ENCODE results near the gene ADCY2.

The ADCY2 gene

GRCh38 chr5:7874639-7875038 is 478.7 kb downstream of the ADCY2 start (continued):
- no peak for TF ChIP-seq ZNF362 (tag by site-specific recombination; IDR thresholded peaks at IDR 0.05)
- TF ChIP-seq GLI2 (tag by site-specific recombination; IDR thresholded peaks at IDR 0.05; ENCODE audit: borderline replicate concordance, low read depth): no peak
- no peak for TF ChIP-seq ZNF501 (tag by site-specific recombination; IDR thresholded peaks at IDR 0.05)
- no peak for TF ChIP-seq BCL11B (tag by site-specific recombination; IDR thresholded peaks at IDR 0.05; ENCODE audit: low read depth)
- no peak for TF ChIP-seq ZNF792 (tag by site-specific recombination; IDR thresholded peaks at IDR 0.05)
- no peak for TF ChIP-seq ZNF529 (tag by site-specific recombination; IDR thresholded peaks at IDR 0.05; ENCODE audit: insufficient replicate concordance)

- H3K27ac ChIP-seq (ENCODE audit: extremely low read depth, low read depth, low read length): no peak overlapping the region
- TF ChIP-seq ZNF561 (tag by site-specific recombination; IDR thresholded peaks at IDR 0.05; ENCODE audit: borderline replicate concordance) (no peak), ZFP37 (tag by site-specific recombination; IDR thresholded peaks at IDR 0.05) (peak; percentile 99), PRDM1 (tag by site-specific recombination; IDR thresholded peaks at IDR 0.05) (no peak), GLI2 (tag by site-specific recombination; IDR thresholded peaks at IDR 0.05; ENCODE audit: borderline replicate concordance, low read depth) (no peak)
- peaks cover 39 to 92% of the 10 kb centered on the region in 2 experiments for H3K36me3 ChIP-seq (ENCODE audit: control insufficient read depth in 2 of 2, insufficient read depth in 1 of 2, low read length in 2 of 2)
- H3K4me3 ChIP-seq (ENCODE audit: low read depth, low read length): no peak overlapping the region
- ChIA-PET CTCF (interaction anchor here (0.6 to 5.6 kb wide), 2 partner anchors 11 to 1033 kb away, joined by 3 to 32 read pairs; no protein-coding TSS in a partner anchor), POLR2A (no interaction called here)
- H3K9me3 ChIP-seq (ENCODE audit: control insufficient read depth, insufficient read depth, low read depth, low read length): no peaks in the 10 kb centered on the region
- H3K4me1 ChIP-seq (ENCODE audit: control insufficient read depth, insufficient read depth, low read length): peaks cover 14% of the 10 kb centered on the region
Measured at GRCh38 chr5:7875151-7875550, 479.2 kb downstream of the ADCY2 start.

GRCh38 chr5:7876867-7877266 is 480.9 kb downstream of the ADCY2 start:
- Histone ChIP-seq H3K9me3 (ENCODE audit: control insufficient read depth, insufficient read depth, low read depth, low read length) (no peaks in the 10 kb centered on the region), H3K4me1 (ENCODE audit: control insufficient read depth, insufficient read depth, low read length) (no peaks in the 10 kb centered on the region), H3K4me3 (ENCODE audit: low read depth, low read length) (no peak overlapping the region), H3K27ac (ENCODE audit: extremely low read depth, low read depth, low read length) (no peak overlapping the region), H3K36me3 (ENCODE audit: control insufficient read depth in 2 of 2, insufficient read depth in 1 of 2, low read length in 2 of 2) (peaks cover 42 to 95% of the 10 kb centered on the region in 2 experiments)
- ChIA-PET POLR2A (interaction anchor here (6.2 kb wide), 1 partner anchor 8 kb away, joined by 22 read pairs; the partner anchor contains the start of genes FASTKD3 and MTRR), CTCF (interaction anchor here (0.7 to 5.6 kb wide), 5 partner anchors 10 to 275 kb away, joined by 3 to 32 read pairs (median 4); no protein-coding TSS in a partner anchor)
- no peak for TF ChIP-seq ZNF707 (tag by site-specific recombination; IDR thresholded peaks at IDR 0.05)
- no peak for TF ChIP-seq ZNF776 (tag by site-specific recombination; IDR thresholded peaks at IDR 0.05; ENCODE audit: borderline replicate concordance)
- TF ChIP-seq ZNF660 (tag by site-specific recombination; IDR thresholded peaks at IDR 0.05): no peak
- no peak for TF ChIP-seq ZBTB17 (tag by site-specific recombination; IDR thresholded peaks at IDR 0.05)
- no peak for TF ChIP-seq YY2 (tag by site-specific recombination; IDR thresholded peaks at IDR 0.05)
- TF ChIP-seq ZNF280D (tag by site-specific recombination; IDR thresholded peaks at IDR 0.05): no peak
- TF ChIP-seq ZNF423 (tag by site-specific recombination; IDR thresholded peaks at IDR 0.05): no peak
- no peak for TF ChIP-seq OVOL3 (tag by site-specific recombination; IDR thresholded peaks at IDR 0.05)
- TF ChIP-seq ZNF645 (tag by site-specific recombination; IDR thresholded peaks at IDR 0.05): no peak
- no peak for TF ChIP-seq ZSCAN18 (tag by site-specific recombination; IDR thresholded peaks at IDR 0.05)
- no peak for TF ChIP-seq TSHZ1 (tag by site-specific recombination; IDR thresholded peaks at IDR 0.05; ENCODE audit: borderline replicate concordance)
- no peak for TF ChIP-seq ZNF561 (tag by site-specific recombination; IDR thresholded peaks at IDR 0.05; ENCODE audit: borderline replicate concordance)
- TF ChIP-seq SETDB1 (IDR thresholded peaks at IDR 0.05; ENCODE audit: insufficient read length, low read length): no peak
- no peak for TF ChIP-seq ZNF404 (tag by site-specific recombination; IDR thresholded peaks at IDR 0.05)
- TF ChIP-seq ZNF341 (tag by site-specific recombination; IDR thresholded peaks at IDR 0.05; ENCODE audit: low read depth): no peak
- no peak for TF ChIP-seq ZEB2 (tag by site-specific recombination; IDR thresholded peaks at IDR 0.05)

Data from HEK293 (cell line).